Measurements from ENCODE around the gene DDX27.

The DDX27 gene

GRCh38 chr20:49248879-49249665 is 29.9 kb downstream of the DDX27 start:
- no peak for DNase-seq

- DNase-seq, result no peak
Observed at GRCh38 chr20:49252556-49253350, 33.5 kb downstream of the DDX27 start.

- no peak for DNase-seq
Observed at GRCh38 chr20:49256261-49256660, 37.0 kb downstream of the DDX27 start.

- no peak for DNase-seq
Observed at GRCh38 chr20:49259284-49259683, 40.1 kb downstream of the DDX27 start.

- DNase-seq, result no peak
Observed at GRCh38 chr20:49259799-49260198, 40.6 kb downstream of the DDX27 start.

GRCh38 chr20:49260218-49260617 is 41.0 kb downstream of the DDX27 start:
- no peak for DNase-seq

- DNase-seq, result no peak
Observed at GRCh38 chr20:49261173-49261572, 42.0 kb downstream of the DDX27 start.

GRCh38 chr20:49262444-49262843 is 43.2 kb downstream of the DDX27 start:
- DNase-seq, result no peak

- DNase-seq, result no peak
Observed at GRCh38 chr20:49267327-49267726, 48.1 kb downstream of the DDX27 start.

- no peak for DNase-seq
Observed at GRCh38 chr20:49268600-49269365, 49.6 kb downstream of the DDX27 start.

GRCh38 chr20:49270177-49270576 is 51.0 kb downstream of the DDX27 start:
- no peak for DNase-seq

- DNase-seq, result no peak
Observed at GRCh38 chr20:49270736-49271135, 51.5 kb downstream of the DDX27 start.

- DNase-seq, result no peak
Observed at GRCh38 chr20:49272654-49273053, 53.4 kb downstream of the DDX27 start.

GRCh38 chr20:49273696-49274277 is 54.6 kb downstream of the DDX27 start:
- no peak for DNase-seq

- no peak for DNase-seq
Observed at GRCh38 chr20:49275216-49275615, 56.0 kb downstream of the DDX27 start.

GRCh38 chr20:49275636-49276035 is 56.4 kb downstream of the DDX27 start:
- no peak for DNase-seq

- peak; percentile 37 to 78 for DNase-seq
Observed at GRCh38 chr20:49276161-49276960, 57.1 kb downstream of the DDX27 start.

- DNase-seq, result peak; percentile 39 to 45
Observed at GRCh38 chr20:49276961-49277785, 58.0 kb downstream of the DDX27 start.

GRCh38 chr20:49277786-49278035 is 58.5 kb downstream of the DDX27 start:
- no peak for DNase-seq

- peak; percentile 97 to 98 for DNase-seq
Observed at GRCh38 chr20:49278036-49278817, 59.0 kb downstream of the DDX27 start, which contains the start of gene ZNFX1. ZNFX1 (minus strand) TSS chr20:49278057; CDS start chr20:49275839, 2,218 bp downstream.
